ENCODE data around the gene PLAAT5. TPM values are rescaled to one million over a fixed set of nuclear protein-coding genes. Genes with fewer than 3 reads are reported as not detected.

The PLAAT5 gene
- total and polyA plus RNA-seq, 2 of the 8 experiments (the other 6 are each of a cell fraction or from before 2014, with no cell fraction given): 16.0 to 18.7 TPM

DNA sequence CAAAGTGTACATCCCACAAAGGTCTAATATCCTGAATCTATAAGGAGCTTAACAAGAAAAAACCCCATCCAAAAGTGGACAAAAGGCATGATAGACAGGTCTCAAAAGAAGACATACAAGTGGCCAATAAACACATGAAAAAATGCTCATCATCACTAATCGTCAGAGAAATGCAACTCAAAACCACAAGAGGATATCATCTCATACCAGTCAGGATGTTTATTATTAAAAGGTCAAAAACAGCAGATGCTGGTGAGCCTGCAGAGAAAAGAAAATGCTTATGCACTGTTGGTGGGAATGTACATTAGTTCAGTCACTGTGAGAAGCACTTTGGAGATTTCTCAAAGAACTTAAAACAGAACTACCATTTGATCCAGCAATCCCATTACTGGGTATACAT, 27.6 kb upstream of the PLAAT5 start (continued):
- TF ChIP-seq EZH2 (IDR thresholded peaks at IDR 0.05; ENCODE audit: low read depth, low read length, severe bottlenecking) (no peak), ZNF274 (IDR thresholded peaks at IDR 0.05; ENCODE audit: borderline replicate concordance, extremely low read depth, low read length) (no peak)
